HCT116 (cell line): ENCODE measurements around the gene POP4. TPM values are rescaled to one million over a fixed set of nuclear protein-coding genes. Genes with fewer than 3 reads are reported as not detected.

ENCODE experiments used
- ATAC-seq: fragments of 200-7000 bp; cut with Tn5 transposase; 2 replicates; pipeline ENCODE4 v1.9.1; 2020; ENCODE audit warnings: mild to moderate bottlenecking, moderate library complexity
- BruUV-seq: library from RNA; stranded (reverse); fragments of 400-500 nt; replicated peaks from 2 replicates; lab custom pipeline; 2021; lab: Mats Ljungman, UMichigan
- CTCF ChIA-PET: fragments of 300-600 bp; sonication (Branson Sonifier 250); formaldehyde crosslinking; loops from one replicate; lab custom pipeline; 2021; ENCODE audit warnings: antibody characterized with exemption; lab: Charles Lee
- POLR2A ChIA-PET: fragments of 300-600, 350-600 bp; sonication (Branson Sonifier 250); formaldehyde crosslinking; loops from one replicate; lab custom pipeline; 2021; ENCODE audit warnings: antibody characterized with exemption; lab: Charles Lee
- RAD21 ChIA-PET, 2 experiments: fragments of 300-600 bp; sonication (Branson Sonifier 250); formaldehyde crosslinking; loops; one replicate each; lab custom pipeline; 2023; ENCODE audit warnings: low total read pairs in 2 of 2; ENCODE audit not compliant: uncharacterized antibody in 2 of 2, unreplicated experiment in 2 of 2, low non-redundant PET in 1 of 2; lab: Charles Lee
- DNase-seq: peaks from one replicate; pipeline ENCODE4 v3.0.0-alpha.2; 2010; ENCODE audit warnings: low read depth, low spot score
- H2AFZ ChIP-seq: fragments of 200-600 bp; shearing (Covaris generic), sonication (generic); 2 replicates; pipeline ENCODE4 v1.6.1; 2017; ENCODE audit warnings: low read depth, mixed run types, mixed read lengths, antibody characterized with exemption, low read length; ENCODE audit not compliant: poor library complexity, severe bottlenecking
- H3K27ac ChIP-seq: 2 replicates; pipeline ENCODE4 v1.5.1; 2012; ENCODE audit warnings: low read depth, low read length
- H3K27me3 ChIP-seq: fragments of 200-600 bp; sonication (generic); 2 replicates; pipeline ENCODE4 v1.6.1; 2016; ENCODE audit warnings: mixed run types, low read length, mixed read lengths; ENCODE audit not compliant: insufficient read depth
- H3K36me3 ChIP-seq, 2 experiments: fragments of 200-500 bp in 1 of 2; fragments of 200-600 bp in 1 of 2; sonication (Bioruptor generic) in 1 of 2; sonication (generic) in 1 of 2; 2 replicates each; pipeline versions ENCODE4 v1.5.1 to v1.6.1; 2014 to 2016; ENCODE audit warnings: low read length in 2 of 2, inconsistent platforms in 1 of 2, mixed read lengths in 1 of 2, mixed run types in 1 of 2; ENCODE audit not compliant: insufficient read depth in 2 of 2, control insufficient read depth in 1 of 2
- H3K4me1 ChIP-seq, 2 experiments: fragments of 200-600 bp in 1 of 2; sonication (generic) in 1 of 2; 2 replicates each; pipeline versions ENCODE4 v1.5.1 to v1.6.1; 2012 to 2017; ENCODE audit warnings: low read length in 2 of 2, inconsistent platforms in 1 of 2, mild to moderate bottlenecking in 1 of 2, mixed read lengths in 1 of 2, mixed run types in 1 of 2, moderate library complexity in 1 of 2; ENCODE audit not compliant: insufficient read depth in 2 of 2, control insufficient read depth in 1 of 2
- H3K4me2 ChIP-seq: fragments of 200-600 bp; sonication (generic); 2 replicates; pipeline ENCODE4 v1.6.1; 2017; ENCODE audit warnings: mixed run types, low read length, mixed read lengths
- H3K4me3 ChIP-seq, 2 experiments: fragments of 200-600 bp in 1 of 2; sonication (generic) in 1 of 2; replicated peaks in 1 of 2; 2 replicates each; pipeline ENCODE4 v1.5.1; 2011 to 2016; ENCODE audit warnings: low read length in 2 of 2, control low read depth in 1 of 2, low read depth in 1 of 2, mild to moderate bottlenecking in 1 of 2, mixed read lengths in 1 of 2, mixed run types in 1 of 2
- H3K79me2 ChIP-seq: fragments of 200-600 bp; sonication (generic); 2 replicates; pipeline ENCODE4 v1.6.1; 2017; ENCODE audit warnings: mild to moderate bottlenecking, mixed run types, low read length, moderate library complexity, mixed read lengths; ENCODE audit not compliant: insufficient read depth
- H3K9ac ChIP-seq: fragments of 200-600 bp; sonication (generic); 2 replicates; pipeline ENCODE4 v1.6.1; 2016; ENCODE audit warnings: low read length, mixed read lengths
- H3K9me2 ChIP-seq: fragments of 200-600 bp; sonication (generic), shearing (Covaris generic); 2 replicates; pipeline ENCODE4 v1.6.1; 2017; ENCODE audit warnings: mixed run types, mild to moderate bottlenecking, moderate library complexity; ENCODE audit not compliant: insufficient read depth
- H3K9me3 ChIP-seq, 2 experiments: fragments of 200-500 bp in 1 of 2; fragments of 200-600 bp in 1 of 2; sonication (Bioruptor generic) in 1 of 2; sonication (generic) in 1 of 2; 2 replicates each; pipeline ENCODE4 v1.6.1; 2014 to 2017; ENCODE audit warnings: low read length in 2 of 2, mixed read lengths in 2 of 2, inconsistent platforms in 1 of 2, low read depth in 1 of 2, mild to moderate bottlenecking in 1 of 2, mixed run types in 1 of 2, moderate library complexity in 1 of 2; ENCODE audit not compliant: control insufficient read depth in 1 of 2, insufficient read depth in 1 of 2
- H4K20me1 ChIP-seq: fragments of 200-600 bp; sonication (generic), shearing (Covaris generic); 2 replicates; pipeline ENCODE4 v1.6.1; 2017; ENCODE audit warnings: mixed run types, mild to moderate bottlenecking, moderate library complexity; ENCODE audit not compliant: insufficient read depth
- ATF3 ChIP-seq: IDR thresholded peaks from 2 replicates; pipeline ENCODE4 v1.6.1; 2012
- CBX3 ChIP-seq: IDR thresholded peaks from 2 replicates; pipeline ENCODE4 v1.6.1; 2012; ENCODE audit warnings: low read depth
- CEBPB ChIP-seq: IDR thresholded peaks from 2 replicates; pipeline ENCODE4 v1.6.1; 2012; ENCODE audit warnings: low read depth
- EGR1 ChIP-seq: IDR thresholded peaks from 2 replicates; pipeline ENCODE4 v1.6.1; 2012; ENCODE audit warnings: low read depth
- EZH2 ChIP-seq: fragments of 200-600 bp; sonication (generic); IDR thresholded peaks from 2 replicates; pipeline ENCODE4 v1.6.1; 2017; ENCODE audit warnings: antibody characterized with exemption, mixed run types
- JUND ChIP-seq: IDR thresholded peaks from 2 replicates; pipeline ENCODE4 v1.6.1; 2012
- MAX ChIP-seq: IDR thresholded peaks from 2 replicates; pipeline ENCODE4 v1.6.1; 2012
- POLR2AphosphoS5 ChIP-seq: IDR thresholded peaks from 2 replicates; pipeline ENCODE4 v1.6.1; 2011; ENCODE audit warnings: mild to moderate bottlenecking, low read depth, low read length, moderate library complexity
- REST ChIP-seq: IDR thresholded peaks from 2 replicates; pipeline ENCODE4 v1.6.1; 2012; ENCODE audit warnings: low read depth
- SIN3A ChIP-seq: IDR thresholded peaks from 2 replicates; pipeline ENCODE4 v1.6.1; 2012; ENCODE audit warnings: low read depth
- SP1 ChIP-seq: IDR thresholded peaks from 2 replicates; pipeline ENCODE4 v1.6.1; 2012; ENCODE audit warnings: low read depth
- SRF ChIP-seq: IDR thresholded peaks from 2 replicates; pipeline ENCODE4 v1.6.1; 2012; ENCODE audit warnings: low read depth
- TCF7L2 ChIP-seq: IDR thresholded peaks from 2 replicates; pipeline ENCODE4 v1.7.0; 2011; ENCODE audit warnings: borderline replicate concordance, inconsistent platforms; ENCODE audit not compliant: insufficient read depth, insufficient read length; ENCODE audit errors: extremely low read depth
- ZBTB33 ChIP-seq: IDR thresholded peaks from 2 replicates; pipeline ENCODE4 v1.6.1; 2011; ENCODE audit warnings: mild to moderate bottlenecking, low read length, moderate library complexity; ENCODE audit not compliant: insufficient replicate concordance; ENCODE audit errors: extremely low read depth
- ZFX ChIP-seq: fragments of 450-650 bp; IDR thresholded peaks from 2 replicates; pipeline ENCODE4 v1.6.1; 2017
- intact Hi-C: fragments of 100-400 bp; cut with micrococcal nuclease; formaldehyde crosslinking; loops from 2 replicates; pipeline ENCODE4 v1.10.0; 2022
- total RNA-seq: library from RNA; stranded (reverse); gene quantifications from one replicate; pipeline ENCODE4 v1.2.1, GENCODE V29; 2021; ENCODE audit not compliant: unreplicated experiment
- TF ChIP-seq, protein P1 (sequence below), 3 experiments: fragments of 200-600 bp in 1 of 3; sonication (generic) in 1 of 3; IDR thresholded peaks in 2 of 3; conservative IDR thresholded peaks in 1 of 3; 2 replicates each; pipeline ENCODE4 v1.5.1; 2012 to 2017; ENCODE audit warnings: low read depth in 2 of 3, low read length in 2 of 3, antibody characterized with exemption in 1 of 3, borderline replicate concordance in 1 of 3, control low read depth in 1 of 3, mild to moderate bottlenecking in 1 of 3, mixed read lengths in 1 of 3, mixed run types in 1 of 3, moderate library complexity in 1 of 3; ENCODE audit not compliant: insufficient read depth in 1 of 3

Gene POP4
- total RNA-seq, 1 experiment from 2014 or later, result 61.2 TPM

DNA sequence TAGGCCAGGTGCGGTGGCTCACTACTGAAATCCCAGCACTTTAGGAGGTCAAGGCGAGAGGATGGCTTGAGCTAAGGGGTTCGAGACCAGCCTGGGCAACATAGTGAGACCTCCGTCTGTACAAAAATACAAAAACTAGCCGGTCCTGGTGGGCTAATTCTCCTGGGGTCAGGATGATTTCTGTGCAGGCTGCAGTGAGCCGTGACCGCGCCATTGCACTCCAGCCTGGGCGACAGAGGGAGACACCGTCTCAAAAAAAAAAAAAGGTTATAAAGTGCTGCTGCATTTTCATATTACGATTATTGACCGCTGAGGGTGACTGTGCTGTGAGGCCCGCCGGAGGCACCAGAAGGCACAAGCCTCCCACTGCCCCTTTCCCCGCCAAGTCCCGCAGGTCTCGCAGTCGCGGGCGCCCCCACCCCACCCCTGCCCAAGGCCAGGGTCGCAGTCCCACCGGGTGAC is 58.7 kb downstream of the POP4 start:
- Histone ChIP-seq H2AFZ (peak overlapping the region; percentile 52), H3K4me2 (peak overlapping the region; percentile 91), H3K27me3 (no peaks in the 10 kb centered on the region), H3K36me3 (no peaks in the 10 kb centered on the region), H3K27ac (peak overlapping the region; percentile 30; the same call in 1 of the 2 replicates)
- no peak for TF ChIP-seq TCF7L2
- TF ChIP-seq EZH2, result no peak
- TF ChIP-seq ATF3, result no peak
- TF ChIP-seq SP1, result no peak
- no peak for TF ChIP-seq SRF
- no peak for TF ChIP-seq ZFX
- TF ChIP-seq, protein P1, sequence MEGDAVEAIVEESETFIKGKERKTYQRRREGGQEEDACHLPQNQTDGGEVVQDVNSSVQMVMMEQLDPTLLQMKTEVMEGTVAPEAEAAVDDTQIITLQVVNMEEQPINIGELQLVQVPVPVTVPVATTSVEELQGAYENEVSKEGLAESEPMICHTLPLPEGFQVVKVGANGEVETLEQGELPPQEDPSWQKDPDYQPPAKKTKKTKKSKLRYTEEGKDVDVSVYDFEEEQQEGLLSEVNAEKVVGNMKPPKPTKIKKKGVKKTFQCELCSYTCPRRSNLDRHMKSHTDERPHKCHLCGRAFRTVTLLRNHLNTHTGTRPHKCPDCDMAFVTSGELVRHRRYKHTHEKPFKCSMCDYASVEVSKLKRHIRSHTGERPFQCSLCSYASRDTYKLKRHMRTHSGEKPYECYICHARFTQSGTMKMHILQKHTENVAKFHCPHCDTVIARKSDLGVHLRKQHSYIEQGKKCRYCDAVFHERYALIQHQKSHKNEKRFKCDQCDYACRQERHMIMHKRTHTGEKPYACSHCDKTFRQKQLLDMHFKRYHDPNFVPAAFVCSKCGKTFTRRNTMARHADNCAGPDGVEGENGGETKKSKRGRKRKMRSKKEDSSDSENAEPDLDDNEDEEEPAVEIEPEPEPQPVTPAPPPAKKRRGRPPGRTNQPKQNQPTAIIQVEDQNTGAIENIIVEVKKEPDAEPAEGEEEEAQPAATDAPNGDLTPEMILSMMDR (IDR thresholded peaks at IDR 0.05 in 2 of 3, conservative IDR thresholded peaks at IDR 0.05 in 1 of 3; ENCODE audit: borderline replicate concordance in 1 of 3, insufficient read depth in 1 of 3, low read depth in 2 of 3, low read length in 2 of 3), result no peak
- TF ChIP-seq MAX, result no peak
- TF ChIP-seq POLR2AphosphoS5, result no peak; the same call in 1 of the 2 replicates
- no peak for TF ChIP-seq ZBTB33
- no peak for TF ChIP-seq JUND
- TF ChIP-seq CBX3, result no peak
- no peak for TF ChIP-seq EGR1
- no peak for TF ChIP-seq CEBPB
- TF ChIP-seq REST, result no peak
- no peak for TF ChIP-seq SIN3A
- TF ChIP-seq, all 23 proteins: peak for 0
- ChIA-PET RAD21 (no interaction called here), POLR2A (interaction anchor here (1.3 kb wide), 1 partner anchor 20 kb away, joined by 3 read pairs; no protein-coding TSS in a partner anchor), CTCF (interaction anchor here (0.8 to 2.5 kb wide), 4 partner anchors 52 to 177 kb away, joined by 3 to 10 read pairs (median 6); no protein-coding TSS in a partner anchor)
- DNase-seq (no peak), ATAC-seq (peak; percentile 49)
- peak overlapping the region; percentile 48 to 94 for H3K4me3 ChIP-seq
- H3K79me2 ChIP-seq, result peaks cover 3% of the 10 kb centered on the region; the same call in 1 of the 2 replicates
- no peaks in the 10 kb centered on the region for H3K9me3 ChIP-seq
- peak overlapping the region; percentile 83 for H3K9ac ChIP-seq
- BruUV-seq, result TSS peak; percentile 64
- H4K20me1 ChIP-seq, result no peaks in the 10 kb centered on the region
- H3K4me1 ChIP-seq, result peaks cover 35 to 53% of the 10 kb centered on the region in 2 experiments
- intact Hi-C loops, result loop anchor here (5.0 kb wide), 1 partner anchor 52 kb away; no protein-coding TSS in a partner anchor
- no peaks in the 10 kb centered on the region for H3K9me2 ChIP-seq
